Hippocampal formation (tissue), 2 donors: ENCODE results near the gene NTM.

Experiments
- DNase-seq, 2 donors: peaks; one replicate each; lab custom pipeline; 2025; lab: John Stamatoyannopoulos, UW

The NTM gene

DNA sequence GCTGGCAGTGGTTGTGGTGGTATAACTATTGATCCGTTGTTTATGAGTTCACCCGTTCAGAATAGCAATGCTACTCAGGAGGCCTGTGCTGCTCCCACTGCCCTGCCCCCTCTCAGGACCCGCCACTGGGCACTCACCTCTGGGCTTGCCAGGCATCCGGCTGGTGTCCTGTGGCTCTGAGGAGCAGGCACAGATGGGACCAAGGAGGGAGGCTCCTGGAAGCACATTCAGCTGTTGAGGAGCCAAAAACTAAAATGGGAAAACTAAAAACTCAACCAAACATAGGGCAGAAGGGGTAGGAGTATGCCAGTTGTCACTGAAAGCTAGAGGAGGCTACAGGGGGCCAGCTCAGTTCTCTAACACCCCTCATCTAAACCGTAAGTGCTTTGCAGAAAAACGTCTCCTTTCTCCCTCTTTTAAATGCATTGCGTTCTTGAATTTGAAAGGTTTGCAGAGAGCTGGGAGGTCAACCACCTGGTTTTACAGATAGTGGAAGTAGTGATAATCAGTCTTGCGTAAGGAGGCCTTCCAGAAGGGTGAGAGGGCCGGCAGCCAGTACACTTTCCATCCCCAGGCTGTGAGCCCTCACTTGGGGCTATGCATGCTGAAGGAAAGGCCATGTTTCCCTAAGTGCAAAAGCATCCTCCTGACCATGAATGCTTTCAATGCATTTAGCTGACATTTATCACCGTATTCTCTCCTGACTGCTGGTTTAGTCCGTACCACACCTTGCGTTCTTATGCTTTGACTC is 547.4 kb downstream of the NTM start:
- DNase-seq, result no peak

DNA sequence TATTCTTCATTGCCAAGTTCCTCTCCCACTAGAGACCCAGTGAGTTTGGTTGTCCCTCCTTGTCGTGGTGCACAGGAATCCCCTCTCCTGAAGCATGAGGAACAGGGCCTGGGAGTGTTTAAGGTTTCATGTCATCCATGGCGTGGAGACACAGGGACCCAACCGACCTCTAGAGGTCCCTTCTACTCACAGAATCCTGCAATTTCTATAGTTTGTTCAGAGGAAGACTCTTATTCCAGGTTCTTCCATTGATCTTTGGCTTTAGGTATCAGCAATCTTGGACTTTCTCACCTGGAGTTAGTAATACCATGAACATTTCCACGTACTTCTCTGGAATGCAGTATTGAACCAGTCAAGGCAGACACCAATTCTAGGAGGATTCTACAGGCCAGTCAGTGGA is 548.2 kb downstream of the NTM start:
- no peak for DNase-seq

DNA sequence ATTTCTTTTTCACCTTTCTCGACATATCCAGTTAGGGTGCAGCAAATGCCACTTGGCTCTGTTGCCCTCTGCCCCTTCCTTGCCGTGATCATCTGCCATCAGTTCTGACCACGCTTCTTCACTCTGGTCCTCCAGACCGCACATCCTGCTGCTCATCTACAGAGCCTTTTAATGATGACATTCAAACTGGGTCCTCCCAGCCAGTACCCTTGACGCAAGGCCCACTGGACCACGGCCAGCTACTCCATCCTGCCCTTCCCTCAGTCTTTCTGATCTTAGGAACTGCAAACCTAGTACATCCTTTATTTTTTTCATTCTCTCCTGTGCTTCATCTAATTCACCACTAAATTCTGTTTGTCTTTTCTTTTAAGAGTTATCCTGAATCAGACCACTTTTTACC is 551.8 kb downstream of the NTM start:
- no peak for DNase-seq

DNA sequence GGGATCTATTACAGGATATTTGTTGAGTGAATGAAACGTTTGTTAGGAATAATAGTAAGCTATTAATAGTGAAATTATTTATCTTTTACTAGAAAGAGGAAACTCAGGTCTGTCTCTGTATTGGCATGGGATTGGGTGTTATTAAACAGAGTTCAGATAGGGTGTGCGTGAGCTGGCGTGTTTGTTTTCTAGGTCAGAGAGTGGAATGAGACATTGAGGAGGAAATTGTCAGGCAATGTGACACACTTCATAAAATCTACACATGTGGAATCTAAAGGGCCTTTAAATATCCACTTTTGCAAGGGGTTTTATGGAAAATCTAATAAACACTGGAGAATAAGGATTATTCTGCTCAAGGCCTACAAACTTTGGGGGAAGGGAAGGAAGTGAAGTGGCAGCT is 552.9 kb downstream of the NTM start:
- DNase-seq, result no peak

DNA sequence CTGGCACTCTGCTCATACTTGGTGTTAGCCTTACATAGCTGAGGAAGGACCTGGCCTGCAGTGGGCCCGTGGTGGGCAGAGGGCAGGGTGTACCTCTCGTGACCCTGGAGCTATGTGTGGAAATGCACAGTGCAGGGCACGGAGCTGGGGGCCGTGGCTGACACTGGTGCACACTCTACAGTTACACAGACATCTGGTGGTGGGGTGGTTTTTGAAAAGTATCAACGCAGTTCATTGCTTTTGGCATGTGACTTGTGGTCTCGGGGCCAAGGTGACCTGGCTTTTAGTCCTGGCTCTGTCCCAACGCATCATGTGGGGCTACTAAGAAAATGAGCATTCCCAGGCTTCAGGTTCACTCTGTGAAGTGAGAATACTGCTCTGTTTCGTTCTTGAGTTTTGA is 553.6 kb downstream of the NTM start:
- DNase-seq, result no peak

DNA sequence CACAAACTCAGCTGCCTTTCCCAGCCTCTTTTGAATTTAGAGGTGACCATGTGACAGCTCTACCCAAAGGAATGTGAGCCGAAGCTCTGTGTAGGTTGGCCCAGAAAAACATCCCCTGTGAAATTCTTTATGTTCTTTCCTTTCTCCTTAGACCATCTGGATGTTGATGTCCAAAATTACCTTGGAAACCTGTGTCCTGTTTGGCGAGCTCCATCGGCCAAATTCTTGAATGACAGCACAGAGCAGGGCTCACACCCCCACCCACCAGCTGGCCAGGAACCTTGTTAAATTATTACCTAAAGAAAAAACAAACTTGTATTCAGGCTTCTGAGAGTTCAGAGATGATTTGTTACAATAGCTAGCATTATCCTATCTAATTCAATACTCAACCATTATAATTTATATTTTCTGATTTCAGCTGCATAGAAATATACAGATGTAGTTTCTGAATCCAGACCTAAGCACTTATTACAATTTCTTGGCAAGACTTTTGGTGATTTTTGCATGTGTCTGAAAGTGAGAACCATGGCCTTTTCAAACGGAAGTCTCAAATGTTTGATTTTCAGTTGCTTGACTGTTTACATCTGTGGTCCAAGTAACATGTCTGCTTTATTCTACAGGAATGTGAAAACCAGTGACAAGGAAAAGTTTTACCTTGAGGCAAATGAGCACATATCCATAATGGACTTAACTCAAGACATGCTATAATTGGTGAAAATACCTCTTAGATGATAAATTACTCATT is 554.2 kb downstream of the NTM start:
- no peak for DNase-seq

DNA sequence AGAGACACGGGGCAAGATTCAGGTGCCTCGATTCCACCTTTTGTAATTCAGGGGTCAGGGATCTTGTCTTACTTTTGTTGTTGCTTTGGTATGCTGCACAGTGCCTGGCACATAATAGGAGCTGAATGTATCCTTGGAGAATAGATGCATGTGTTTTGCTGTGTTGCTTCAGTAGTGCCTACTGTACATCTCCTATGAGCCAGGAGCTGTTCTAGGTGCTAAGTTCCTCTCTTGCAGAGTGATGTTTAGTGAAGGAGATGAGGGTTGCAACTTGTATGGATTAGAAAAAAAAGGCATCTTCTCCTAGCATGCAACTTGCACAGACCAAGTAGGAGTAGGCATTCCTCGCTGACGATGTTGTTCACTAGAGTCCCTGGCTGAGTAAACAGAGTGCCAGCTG is 555.4 kb downstream of the NTM start:
- DNase-seq, result no peak

DNA sequence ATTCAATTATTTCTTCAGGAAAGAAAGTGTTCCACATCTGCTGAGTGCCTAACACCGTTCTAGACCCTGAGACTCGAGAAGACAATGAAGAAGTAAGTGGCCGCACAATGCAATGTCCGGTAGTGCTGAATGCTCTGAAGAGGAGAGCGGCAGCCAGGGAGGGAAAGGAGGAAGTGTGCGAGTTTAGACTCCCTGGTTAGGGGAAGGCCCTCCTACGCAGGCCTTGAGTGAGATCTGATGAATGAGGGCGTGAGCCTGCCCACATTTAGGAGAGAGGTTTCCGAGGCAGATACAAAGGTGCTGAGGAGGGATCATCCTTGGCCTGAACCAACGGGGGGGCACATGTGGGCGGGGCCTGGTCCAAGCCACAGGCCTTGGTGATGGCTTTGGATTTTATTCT is 558.6 kb downstream of the NTM start:
- DNase-seq, result no peak

DNA sequence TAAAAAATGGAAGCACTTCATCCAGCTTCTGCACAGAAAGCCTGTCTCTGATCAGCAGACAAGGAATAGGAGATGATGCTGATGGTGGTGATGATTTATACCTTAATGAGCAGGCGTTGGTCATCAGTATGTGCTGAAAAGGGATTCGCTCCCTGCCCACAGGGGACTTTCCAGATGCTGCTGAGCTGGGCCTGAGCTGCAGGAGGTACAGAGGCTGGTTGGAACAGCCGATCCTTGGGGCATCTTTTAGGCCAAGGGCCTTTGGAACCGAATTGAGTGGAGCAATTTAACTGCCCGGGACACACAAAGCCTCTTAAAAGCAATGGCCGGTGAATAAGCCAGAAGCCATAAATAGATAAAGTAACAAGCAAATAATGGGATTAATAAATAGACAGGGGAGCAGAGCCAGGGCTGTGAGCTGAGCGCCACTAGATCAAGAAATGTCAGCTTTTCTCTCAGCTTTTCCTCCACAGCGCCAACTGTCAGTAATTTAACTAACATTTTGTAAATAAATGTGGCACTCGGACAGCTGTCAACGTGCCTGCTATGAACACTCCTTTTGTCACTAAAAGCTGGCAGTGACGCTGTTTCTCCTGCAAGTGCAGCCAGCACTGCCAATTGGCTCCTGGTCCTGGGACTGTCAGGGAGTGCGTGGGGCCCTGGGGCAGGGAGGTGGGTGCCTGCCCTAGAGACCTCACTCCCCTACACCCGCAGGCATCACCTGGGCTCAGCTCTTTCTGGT is 562.3 kb downstream of the NTM start:
- peak; percentile 40 to 46 for DNase-seq

DNA sequence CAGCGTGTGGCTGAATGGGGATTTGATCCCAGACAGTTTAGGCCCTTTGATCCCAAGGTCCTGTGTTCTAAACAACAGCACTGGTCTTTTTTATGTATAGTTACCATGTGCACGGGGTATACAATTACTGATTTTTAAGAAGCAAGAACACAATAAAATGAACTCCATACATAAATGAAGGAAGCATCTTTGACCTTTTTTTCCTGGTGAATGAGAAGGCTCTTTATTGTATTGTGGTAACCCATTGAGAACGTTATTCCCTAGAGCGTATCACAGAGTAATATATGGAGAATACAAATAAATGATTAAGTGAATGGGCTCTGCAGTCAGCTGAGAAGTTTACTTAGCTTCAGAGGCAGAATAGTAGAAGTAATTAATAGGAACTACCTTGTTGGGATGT is 563.6 kb downstream of the NTM start:
- no peak for DNase-seq

DNA sequence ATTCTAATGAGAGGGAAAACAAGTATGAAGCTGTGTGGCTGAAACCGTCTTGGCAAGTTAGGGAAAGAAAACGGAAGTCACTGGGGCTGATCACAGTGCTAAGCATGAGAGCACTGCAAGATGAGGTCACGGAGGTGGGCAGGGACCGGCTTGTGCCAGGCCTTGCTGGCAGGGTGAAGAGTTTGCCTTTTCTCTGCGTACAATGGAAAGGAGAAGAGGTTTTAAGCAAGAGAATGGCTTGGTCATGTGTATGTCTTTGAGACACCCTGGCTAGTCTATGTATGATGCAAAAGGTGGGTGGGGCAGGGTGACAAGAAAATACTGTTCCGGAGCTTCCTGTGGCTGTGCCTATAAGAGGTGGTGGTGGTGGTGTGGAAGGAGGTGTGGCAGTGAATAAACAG is 567.9 kb downstream of the NTM start:
- no peak for DNase-seq

DNA sequence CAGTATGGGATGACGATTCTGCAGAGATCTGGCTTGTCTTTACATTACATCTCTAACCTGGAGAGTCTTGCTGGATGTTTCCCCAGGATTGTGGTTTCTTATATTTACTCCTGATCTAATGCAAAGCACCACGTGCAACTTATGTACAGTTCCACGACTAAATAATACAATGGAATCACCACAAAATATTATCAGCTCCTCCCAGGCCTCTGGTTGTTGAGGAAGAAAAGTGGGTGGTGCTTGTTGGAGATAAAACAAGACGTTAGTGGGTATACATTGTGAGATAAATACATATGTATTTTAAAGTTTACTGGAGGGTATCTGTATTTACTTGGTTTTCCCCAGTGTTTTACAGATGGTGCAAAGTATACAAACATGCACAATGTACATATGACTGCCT is 569.7 kb downstream of the NTM start:
- DNase-seq, result no peak

DNA sequence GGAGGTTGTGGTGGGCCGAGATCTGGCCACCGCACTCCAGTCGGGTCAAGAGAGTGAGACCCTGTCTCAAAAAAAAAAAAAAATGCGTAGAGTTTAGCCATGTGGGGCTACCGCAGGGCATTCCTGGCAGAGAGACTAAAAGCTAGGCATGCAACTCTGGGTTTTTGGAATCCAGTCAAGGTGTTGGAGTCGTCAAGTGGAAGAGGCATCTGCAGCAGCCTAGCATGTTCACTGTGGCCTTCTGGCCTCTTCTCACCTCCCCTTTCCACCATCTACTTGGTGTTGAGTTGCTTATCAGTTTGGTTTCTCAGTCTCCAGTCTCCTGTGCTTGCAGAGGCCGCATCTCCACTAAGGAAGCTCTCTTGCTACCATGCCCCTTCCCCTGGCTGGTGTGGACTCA is 572.5 kb downstream of the NTM start:
- DNase-seq, result no peak

DNA sequence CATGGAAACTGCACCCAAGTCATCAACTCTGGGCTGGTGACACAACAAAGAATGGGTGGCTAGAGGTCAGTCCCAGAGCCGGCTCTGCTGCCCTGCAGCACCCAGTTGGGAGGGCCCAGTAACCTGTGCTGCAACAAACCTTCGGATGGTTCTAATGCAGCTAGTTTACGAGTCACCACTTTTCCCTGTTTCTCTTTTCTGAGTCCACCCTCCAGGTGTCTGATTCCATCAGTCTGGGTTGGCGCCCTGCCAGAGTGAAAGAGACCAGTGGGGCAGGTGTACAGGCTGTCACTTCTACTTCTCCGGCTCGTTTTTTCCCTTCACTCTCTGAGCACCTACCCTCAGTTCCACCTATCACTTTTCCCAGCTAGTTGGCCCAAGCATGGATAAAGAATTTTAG is 572.9 kb downstream of the NTM start:
- no peak for DNase-seq

DNA sequence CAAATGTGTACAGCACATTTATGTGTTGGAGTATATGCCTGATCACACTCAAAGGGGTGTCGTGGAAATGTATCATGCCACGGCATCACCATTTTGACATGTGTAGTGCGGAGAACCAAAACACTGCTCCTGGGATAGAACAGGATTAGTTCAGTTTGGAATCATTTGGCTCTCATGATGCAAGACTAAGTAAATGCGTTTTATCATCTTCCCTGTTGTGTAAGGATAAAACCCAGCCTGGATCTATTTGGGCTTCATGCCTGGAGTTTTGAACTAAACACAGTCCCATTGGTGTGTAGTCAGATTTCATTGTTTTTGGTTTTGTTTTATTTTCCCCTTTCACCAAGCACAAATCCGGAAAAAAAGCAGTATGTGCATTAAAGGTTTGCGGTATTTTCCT is 574.3 kb downstream of the NTM start:
- DNase-seq, result no peak

DNA sequence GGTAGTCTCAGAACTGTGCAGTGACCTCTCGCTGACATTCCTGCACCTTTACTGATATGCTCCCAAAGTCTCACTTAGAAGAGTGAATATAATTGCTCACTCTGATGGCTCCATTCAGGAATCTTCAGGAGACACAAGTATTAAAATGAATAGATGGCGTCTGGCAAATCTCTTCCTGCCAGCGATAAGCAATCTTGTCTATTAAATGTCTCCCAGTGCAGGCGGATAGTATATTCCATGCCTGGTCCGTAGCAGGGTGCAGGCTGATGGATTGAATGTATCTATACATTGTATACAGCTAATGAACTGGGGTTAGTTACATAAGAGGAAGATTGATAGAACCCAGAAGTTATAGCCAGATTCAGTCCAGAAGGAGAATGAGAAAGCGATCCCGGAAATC is 575.3 kb downstream of the NTM start:
- no peak for DNase-seq

DNA sequence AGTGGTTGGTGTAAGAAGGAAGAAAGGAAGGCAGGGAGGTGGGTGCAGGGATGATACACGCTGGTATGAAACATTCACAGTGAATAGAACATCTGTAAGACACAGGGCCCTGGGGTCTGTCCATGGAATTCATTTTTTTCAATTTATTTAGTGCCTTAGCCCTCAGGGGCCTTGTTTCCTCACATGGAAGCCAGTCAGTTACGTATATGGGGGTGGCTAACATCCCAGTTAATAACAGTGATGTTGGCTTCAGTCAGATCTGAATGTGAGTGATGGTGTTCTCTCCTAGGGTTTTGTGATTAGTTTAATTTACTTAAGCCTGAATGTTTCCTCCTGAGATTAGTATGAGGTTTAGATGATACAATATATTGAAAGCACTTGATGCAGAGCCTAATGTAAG is 577.1 kb downstream of the NTM start:
- no peak for DNase-seq

DNA sequence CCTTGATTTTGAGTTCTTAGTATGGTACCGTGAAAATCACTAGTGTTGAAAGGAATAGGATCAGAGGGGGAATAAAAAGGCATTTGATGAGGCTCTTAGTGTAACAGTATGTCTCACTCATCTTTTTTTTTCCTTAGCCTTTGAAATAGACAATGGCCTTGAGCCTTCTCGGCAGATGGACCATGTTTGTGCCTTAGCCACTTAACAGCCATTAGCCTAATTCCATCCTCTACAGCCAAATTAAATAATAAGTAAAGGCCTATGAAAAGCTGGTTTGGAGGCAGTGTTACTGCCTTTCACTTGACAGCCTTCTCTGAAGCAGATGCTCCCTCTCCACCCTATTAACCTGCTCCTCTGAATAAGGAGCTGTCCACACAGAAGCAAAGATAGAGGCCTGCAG is 580.7 kb downstream of the NTM start:
- no peak for DNase-seq

DNA sequence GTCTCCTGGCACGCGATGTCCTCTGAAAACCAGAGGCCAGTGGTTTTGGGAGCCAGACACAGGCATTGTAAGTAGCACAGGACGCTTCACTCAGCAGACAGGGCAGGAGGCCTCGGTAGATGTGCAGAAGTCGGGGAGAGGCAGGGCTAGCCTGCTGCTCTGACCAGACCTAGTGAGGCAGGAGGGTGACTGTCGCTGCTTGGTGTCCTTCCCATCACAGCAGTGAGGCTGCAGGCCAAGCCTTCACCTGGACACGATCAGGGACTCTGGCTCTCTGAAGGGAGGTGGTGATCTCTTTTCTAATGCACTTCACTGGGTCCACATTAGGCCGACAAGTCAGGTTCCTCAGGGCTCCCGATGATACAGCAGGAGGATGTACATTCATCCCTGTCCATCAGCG is 583.7 kb downstream of the NTM start:
- no peak for DNase-seq

DNA sequence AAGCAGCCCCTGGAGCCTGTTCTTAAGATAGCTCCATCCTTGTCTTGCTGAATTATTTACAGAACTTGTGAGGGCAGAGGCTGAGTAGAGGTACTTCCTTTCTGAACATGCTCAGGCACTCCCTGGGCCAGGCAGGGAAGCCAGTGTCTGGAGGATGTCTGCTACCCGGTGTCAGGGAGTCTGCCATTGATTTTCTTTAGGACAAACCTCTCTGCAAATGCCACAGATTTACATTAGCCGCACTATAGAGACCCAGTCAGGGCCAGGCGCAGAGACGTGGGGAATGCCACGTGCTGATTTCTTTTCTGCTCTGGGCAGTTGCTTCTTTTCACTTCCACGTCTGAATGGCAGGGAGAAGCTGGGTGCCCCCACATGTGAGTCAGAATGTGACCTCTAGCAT is 585.5 kb downstream of the NTM start:
- DNase-seq, result no peak

DNA sequence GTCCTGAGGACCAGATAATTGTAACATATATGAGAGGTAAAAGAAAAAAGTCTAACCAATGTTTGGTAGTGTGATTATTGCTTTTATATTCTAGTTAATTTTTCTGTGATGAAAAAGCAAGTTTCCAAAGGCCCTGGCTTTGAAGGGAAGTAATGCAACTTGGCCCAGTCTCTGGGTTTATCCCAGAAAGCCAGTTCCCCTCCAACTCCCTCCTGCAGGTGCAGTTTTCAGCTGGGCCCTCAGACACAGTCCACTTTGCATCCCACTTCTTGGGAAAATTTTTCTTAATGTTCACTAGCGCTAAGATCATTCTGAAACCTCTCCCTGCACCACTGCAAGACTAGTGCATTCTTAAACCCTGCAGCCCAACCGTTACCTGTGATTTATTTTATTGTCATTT is 586.8 kb downstream of the NTM start:
- DNase-seq, result no peak

DNA sequence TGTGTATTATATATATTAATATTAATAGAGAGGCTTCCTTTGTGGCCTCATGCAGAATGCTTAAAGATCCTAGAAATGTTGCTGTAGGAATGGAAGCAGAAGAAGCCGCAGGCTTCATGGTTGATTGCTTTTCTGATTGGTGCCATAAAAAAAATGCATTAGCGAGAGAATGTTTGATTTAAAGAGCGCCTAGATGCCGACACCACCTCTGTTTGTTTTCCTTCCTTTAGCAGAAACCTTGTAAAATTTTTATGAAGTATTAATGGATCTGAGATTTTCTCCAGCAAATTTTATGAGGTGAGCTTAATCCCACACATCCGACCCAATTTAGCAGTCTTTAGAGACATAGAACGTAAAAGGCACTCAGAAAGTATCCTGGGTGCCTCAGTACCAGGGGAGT is 587.5 kb downstream of the NTM start:
- DNase-seq, result no peak

DNA sequence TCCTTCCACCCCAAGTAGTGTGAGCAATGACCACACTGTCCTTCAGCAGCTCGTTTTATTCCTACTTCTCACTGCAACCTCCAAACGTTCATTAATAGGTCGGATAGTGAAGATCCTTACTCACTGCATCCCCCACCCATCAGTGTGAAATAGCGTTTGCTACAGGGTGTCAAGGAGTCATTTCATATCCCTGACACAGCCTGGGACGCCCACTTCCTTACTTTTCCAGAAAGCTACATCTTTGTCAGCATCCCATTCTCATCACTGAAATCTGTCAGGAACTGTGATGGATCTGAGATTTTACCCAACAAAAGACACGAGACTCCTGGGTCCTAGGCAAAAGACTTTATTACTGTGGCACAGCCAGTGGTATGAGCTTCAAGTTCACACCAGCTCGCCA is 592.4 kb downstream of the NTM start:
- no peak for DNase-seq
